GM18505 (cell line): Measurements from ENCODE around the gene ARHGAP22.

ENCODE experiments used
- ATAC-seq: cut with Tn5 transposase; IDR thresholded peaks from one replicate; pipeline ENCODE4 v1.9.1; 2021; ENCODE audit not compliant: unreplicated experiment
- POLR2A ChIP-seq: IDR thresholded peaks from 4 replicates; pipeline ENCODE4 v1.6.1; 2011; ENCODE audit warnings: borderline replicate concordance; ENCODE audit not compliant: insufficient read depth, insufficient read length; ENCODE audit errors: extremely low read depth

ARHGAP22 gene

GRCh38 chr10:48550071-48550691, 54.7 kb downstream of the ARHGAP22 start:
- TF ChIP-seq POLR2A = no peak
- ATAC-seq = no peak

- TF ChIP-seq POLR2A = no peak
- ATAC-seq = no peak
Observed at GRCh38 chr10:48549236-48549635, 55.6 kb downstream of the ARHGAP22 start.

- ATAC-seq = no peak
- TF ChIP-seq POLR2A = no peak
Observed at GRCh38 chr10:48548531-48549135, 56.2 kb downstream of the ARHGAP22 start.

- no peak for TF ChIP-seq POLR2A
- ATAC-seq = no peak
Observed at GRCh38 chr10:48547981-48548380, 56.9 kb downstream of the ARHGAP22 start.

GRCh38 chr10:48547061-48547895, 57.6 kb downstream of the ARHGAP22 start:
- no peak for ATAC-seq
- TF ChIP-seq POLR2A = no peak

- ATAC-seq = no peak
- TF ChIP-seq POLR2A = no peak
Observed at GRCh38 chr10:48545462-48546145, 59.3 kb downstream of the ARHGAP22 start.

- no peak for TF ChIP-seq POLR2A
- ATAC-seq = no peak
Observed at GRCh38 chr10:48543182-48543844, 61.6 kb downstream of the ARHGAP22 start.

GRCh38 chr10:48542471-48543181, 62.2 kb downstream of the ARHGAP22 start:
- no peak for TF ChIP-seq POLR2A
- ATAC-seq = no peak

GRCh38 chr10:48541144-48541795, 63.6 kb downstream of the ARHGAP22 start:
- no peak for TF ChIP-seq POLR2A
- ATAC-seq = no peak

- ATAC-seq = no peak
- TF ChIP-seq POLR2A = no peak
Observed at GRCh38 chr10:48538611-48539010, 66.3 kb downstream of the ARHGAP22 start.

GRCh38 chr10:48536916-48537890, 67.7 kb downstream of the ARHGAP22 start:
- ATAC-seq = no peak
- no peak for TF ChIP-seq POLR2A
